ENCODE results near the gene HPSE2. TPM values are rescaled to one million over a fixed set of nuclear protein-coding genes. Genes with fewer than 3 reads are reported as not detected.

Gene HPSE2
- total RNA-seq, 2 experiments from 2014 or later: not detected

GRCh38 chr10:98445200-98445812 is 790.3 kb downstream of the HPSE2 start:
- peaks cover 52% of the 10 kb centered on the region for H3K4me1 Mint-ChIP-seq (ENCODE audit: low read depth)
- no peak for TF ChIP-seq CTCF (IDR thresholded peaks at IDR 0.05)
- no peaks in the 10 kb centered on the region for H3K27me3 Mint-ChIP-seq
- H3K9me3 Mint-ChIP-seq: no peaks in the 10 kb centered on the region
- no peak for DNase-seq
- intact Hi-C loops (cut with DNase I, micrococcal nuclease): loop anchor here in 1 of 2 experiments (5.0 to 10.0 kb wide), 4 partner anchors 591 to 1739 kb away; partner anchors contain the start of genes COX15, CUTC, ERLIN1 and GOT1
- CTCF ChIA-PET: no interaction called here
- H3K27me3 ChIP-seq (ENCODE audit: control insufficient read depth in 1 of 2, insufficient read depth in 2 of 2, low read length in 2 of 2): no peaks in the 10 kb centered on the region
- peak overlapping the region; percentile 93 for H3K27ac Mint-ChIP-seq
- POLR2A ChIA-PET: interaction anchor here (1.3 to 2.1 kb wide), 3 partner anchors 22 to 311 kb away, joined by 5 to 8 read pairs (median 5); partner anchors contain the start of gene R3HCC1L
- H3K27ac ChIP-seq (ENCODE audit: low read depth in 1 of 2, low read length in 2 of 2): peak overlapping the region; percentile 66 to 77
- H3K36me3 Mint-ChIP-seq (ENCODE audit: low read depth): peaks cover 64% of the 10 kb centered on the region
- peak overlapping the region; percentile 71 for H3K4me3 ChIP-seq (ENCODE audit: low read length)
- no peak for ATAC-seq (ENCODE audit: poor library complexity)
- peak overlapping the region; percentile 94 for H3K4me3 Mint-ChIP-seq
- no peaks in the 10 kb centered on the region for H3K9me3 ChIP-seq (ENCODE audit: control insufficient read depth in 1 of 2, insufficient read depth in 1 of 2, low read length in 2 of 2)
- H3K36me3 ChIP-seq (ENCODE audit: insufficient read depth, low read length): peaks cover 40% of the 10 kb centered on the region
- peaks cover 41% of the 10 kb centered on the region for H3K4me1 ChIP-seq (ENCODE audit: insufficient read depth, low read length)

- Mint-ChIP-seq H3K36me3 (ENCODE audit: low read depth) (peaks cover 73% of the 10 kb centered on the region), H3K9me3 (no peaks in the 10 kb centered on the region), H3K27ac (peak overlapping the region; percentile 60), H3K4me1 (ENCODE audit: low read depth) (peaks cover 56% of the 10 kb centered on the region), H3K4me3 (peak overlapping the region; percentile 94), H3K27me3 (no peaks in the 10 kb centered on the region)
- CTCF ChIA-PET: interaction anchor here (0.9 kb wide), 1 partner anchor 30 kb away, joined by 3 read pairs; no protein-coding TSS in a partner anchor
- Histone ChIP-seq H3K9me3 (ENCODE audit: control insufficient read depth in 1 of 2, insufficient read depth in 1 of 2, low read length in 2 of 2) (no peaks in the 10 kb centered on the region), H3K27me3 (ENCODE audit: control insufficient read depth in 1 of 2, insufficient read depth in 2 of 2, low read length in 2 of 2) (no peaks in the 10 kb centered on the region), H3K4me3 (ENCODE audit: low read length) (no peak overlapping the region), H3K27ac (ENCODE audit: low read depth in 1 of 2, low read length in 2 of 2) (no peak overlapping the region), H3K4me1 (ENCODE audit: insufficient read depth, low read length) (peaks cover 41% of the 10 kb centered on the region), H3K36me3 (ENCODE audit: insufficient read depth, low read length) (peaks cover 46% of the 10 kb centered on the region)
- POLR2A ChIA-PET: no interaction called here
- TF ChIP-seq CTCF (IDR thresholded peaks at IDR 0.05): no peak
- intact Hi-C loops (cut with DNase I, micrococcal nuclease): loop anchor here in 1 of 2 experiments (5.0 to 10.0 kb wide), 4 partner anchors 590 to 1740 kb away; partner anchors contain the start of genes COX15, CUTC, ERLIN1 and GOT1
- ATAC-seq (ENCODE audit: poor library complexity) (no peak), DNase-seq (peak in 1 of 14 experiments; percentile 13)
These were observed 791.2 kb downstream of the HPSE2 start for GRCh38 chr10:98444314-98445006.

GRCh38 chr10:98438715-98439114 is 796.9 kb downstream of the HPSE2 start:
- H3K9me3 ChIP-seq (ENCODE audit: control insufficient read depth in 1 of 2, insufficient read depth in 1 of 2, low read length in 2 of 2): peaks cover 0 to 6% of the 10 kb centered on the region in 2 experiments
- Mint-ChIP-seq H3K36me3 (ENCODE audit: low read depth) (peaks cover 99% of the 10 kb centered on the region), H3K27me3 (no peaks in the 10 kb centered on the region), H3K9me3 (no peaks in the 10 kb centered on the region), H3K4me1 (ENCODE audit: low read depth) (peaks cover 33% of the 10 kb centered on the region), H3K27ac (no peak overlapping the region), H3K4me3 (no peak overlapping the region)
- peaks cover 62% of the 10 kb centered on the region for H3K36me3 ChIP-seq (ENCODE audit: insufficient read depth, low read length)
- POLR2A ChIA-PET: no interaction called here
- no peak for TF ChIP-seq CTCF (IDR thresholded peaks at IDR 0.05)
- H3K27ac ChIP-seq (ENCODE audit: low read depth in 1 of 2, low read length in 2 of 2): no peak overlapping the region
- ATAC-seq (ENCODE audit: poor library complexity) (no peak), DNase-seq (no peak)
- H3K4me1 ChIP-seq (ENCODE audit: insufficient read depth, low read length): peaks cover 13% of the 10 kb centered on the region
- H3K4me3 ChIP-seq (ENCODE audit: low read length): no peak overlapping the region
- no peaks in the 10 kb centered on the region for H3K27me3 ChIP-seq (ENCODE audit: control insufficient read depth in 1 of 2, insufficient read depth in 2 of 2, low read length in 2 of 2)
- CTCF ChIA-PET: no interaction called here
- intact Hi-C loops (cut with DNase I, micrococcal nuclease): no loop called here

All from CD4-positive, alpha-beta T cell (primary cell).